HG03175 (cell line): ENCODE results near the gene CTCF.
A peak's percentile ranks its signal among the peaks of the same experiment; 100 is the strongest.

Experiments
- ATAC-seq: cut with Tn5 transposase; IDR thresholded peaks from one replicate; pipeline ENCODE4 v1.9.1; 2021; ENCODE audit warnings: mild to moderate bottlenecking, moderate library complexity; ENCODE audit not compliant: unreplicated experiment

CTCF gene

GRCh38 chr16:67593288-67593687 is 31.0 kb downstream of the CTCF start:
- ATAC-seq = no peak

GRCh38 chr16:67593701-67594100 is 31.4 kb downstream of the CTCF start:
- ATAC-seq = no peak

- no peak for ATAC-seq
Observed at GRCh38 chr16:67594256-67594915, 32.1 kb downstream of the CTCF start.

- no peak for ATAC-seq
Observed at GRCh38 chr16:67594956-67595355, 32.6 kb downstream of the CTCF start.

GRCh38 chr16:67598527-67598926 is 36.2 kb downstream of the CTCF start:
- no peak for ATAC-seq

GRCh38 chr16:67605641-67606040 is 43.3 kb downstream of the CTCF start:
- no peak for ATAC-seq

- ATAC-seq = no peak
Observed at GRCh38 chr16:67606632-67607031, 44.3 kb downstream of the CTCF start.

- ATAC-seq = no peak
Observed at GRCh38 chr16:67608364-67608763, 46.0 kb downstream of the CTCF start.

- ATAC-seq = no peak
Observed at GRCh38 chr16:67613808-67614207, 51.5 kb downstream of the CTCF start.

- ATAC-seq = no peak
Observed at GRCh38 chr16:67628216-67628615, 65.9 kb downstream of the CTCF start.

- no peak for ATAC-seq
Observed at GRCh38 chr16:67632415-67633172, 70.3 kb downstream of the CTCF start.

GRCh38 chr16:67636713-67637112 is 74.4 kb downstream of the CTCF start:
- ATAC-seq = no peak

- no peak for ATAC-seq
Observed at GRCh38 chr16:67637625-67638024, 75.3 kb downstream of the CTCF start.

GRCh38 chr16:67641779-67642708 is 79.7 kb downstream of the CTCF start:
- no peak for ATAC-seq

GRCh38 chr16:67644038-67644437 is 81.7 kb downstream of the CTCF start:
- ATAC-seq = no peak

GRCh38 chr16:67645397-67646121 is 83.2 kb downstream of the CTCF start:
- ATAC-seq = peak; percentile 14

- ATAC-seq = no peak
Observed at GRCh38 chr16:67647111-67647651, 84.9 kb downstream of the CTCF start.

- no peak for ATAC-seq
Observed at GRCh38 chr16:67647681-67648080, 85.4 kb downstream of the CTCF start.

- ATAC-seq = no peak
Observed at GRCh38 chr16:67648088-67648763, 85.9 kb downstream of the CTCF start.
